Measurements from ENCODE around the gene HOXC11. TPM values are rescaled to one million over a fixed set of nuclear protein-coding genes. Genes with fewer than 3 reads are reported as not detected.

The HOXC11 gene
- total RNA-seq, 1 experiment from 2014 or later: 2.4 TPM

DNA sequence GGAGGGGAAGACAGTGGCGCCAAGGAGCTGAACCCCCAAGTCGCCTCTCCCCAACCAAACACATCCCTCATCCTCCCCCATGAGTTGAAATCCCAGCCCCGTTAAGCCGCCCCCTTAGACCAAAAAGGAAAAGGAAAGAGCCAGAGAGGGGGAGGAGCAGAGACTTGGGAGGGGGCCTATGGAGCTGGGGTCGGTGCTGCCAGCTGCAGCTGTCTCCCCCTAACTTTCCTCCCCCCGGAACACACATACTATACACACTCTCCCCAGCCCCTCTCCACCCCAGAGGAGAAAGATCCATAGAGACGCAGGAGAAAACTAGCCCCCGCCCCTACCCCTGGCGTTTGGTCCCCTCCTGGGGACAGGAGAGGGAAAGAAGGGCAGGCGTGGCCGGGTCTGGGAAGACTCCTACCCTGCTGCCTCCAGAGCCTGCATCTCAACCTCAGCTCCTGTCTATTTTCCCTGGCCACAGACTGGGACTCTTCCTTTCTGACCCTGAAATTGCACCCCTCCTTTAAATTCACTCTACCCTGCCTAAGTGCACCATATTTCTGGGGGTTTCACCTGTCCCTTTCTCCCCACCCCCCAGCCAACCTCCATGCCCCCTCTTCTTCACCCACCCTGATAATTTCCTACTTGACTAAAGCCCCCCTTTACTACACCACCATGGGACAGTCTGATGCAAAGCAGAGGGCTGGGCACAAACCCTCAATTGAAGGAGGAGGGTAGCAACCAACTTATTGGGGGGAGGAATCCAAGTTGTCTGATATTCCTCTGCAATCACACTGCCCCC lies 25.4 kb downstream of the HOXC11 start:
- H3K27ac ChIP-seq: no peak overlapping the region
- POLR2A ChIA-PET (ENCODE audit: unreplicated experiment): interaction anchor here (0.7 kb wide), 2 partner anchors 19 to 677 kb away, joined by 3 to 4 read pairs; no protein-coding TSS in a partner anchor
- CTCF ChIA-PET: interaction anchor here (0.6 kb wide), 1 partner anchor 13 kb away, joined by 7 read pairs; the partner anchor contains the start of gene HOXC10
- no peak for TF ChIP-seq EZH2 (IDR thresholded peaks at IDR 0.05; ENCODE audit: low read depth)
- TF ChIP-seq, protein P1, sequence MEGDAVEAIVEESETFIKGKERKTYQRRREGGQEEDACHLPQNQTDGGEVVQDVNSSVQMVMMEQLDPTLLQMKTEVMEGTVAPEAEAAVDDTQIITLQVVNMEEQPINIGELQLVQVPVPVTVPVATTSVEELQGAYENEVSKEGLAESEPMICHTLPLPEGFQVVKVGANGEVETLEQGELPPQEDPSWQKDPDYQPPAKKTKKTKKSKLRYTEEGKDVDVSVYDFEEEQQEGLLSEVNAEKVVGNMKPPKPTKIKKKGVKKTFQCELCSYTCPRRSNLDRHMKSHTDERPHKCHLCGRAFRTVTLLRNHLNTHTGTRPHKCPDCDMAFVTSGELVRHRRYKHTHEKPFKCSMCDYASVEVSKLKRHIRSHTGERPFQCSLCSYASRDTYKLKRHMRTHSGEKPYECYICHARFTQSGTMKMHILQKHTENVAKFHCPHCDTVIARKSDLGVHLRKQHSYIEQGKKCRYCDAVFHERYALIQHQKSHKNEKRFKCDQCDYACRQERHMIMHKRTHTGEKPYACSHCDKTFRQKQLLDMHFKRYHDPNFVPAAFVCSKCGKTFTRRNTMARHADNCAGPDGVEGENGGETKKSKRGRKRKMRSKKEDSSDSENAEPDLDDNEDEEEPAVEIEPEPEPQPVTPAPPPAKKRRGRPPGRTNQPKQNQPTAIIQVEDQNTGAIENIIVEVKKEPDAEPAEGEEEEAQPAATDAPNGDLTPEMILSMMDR (conservative IDR thresholded peaks at IDR 0.05): no peak
- H3K9me2 ChIP-seq (ENCODE audit: insufficient read depth): no peaks in the 10 kb centered on the region
- BruUV-seq (replicated peaks): no TSS peak
- H3K4me2 ChIP-seq: no peak overlapping the region
- H3K27me3 ChIP-seq (ENCODE audit: insufficient read depth, low read depth): no peaks in the 10 kb centered on the region
- no peak for DNase-seq
- no peaks in the 10 kb centered on the region for H3K36me3 ChIP-seq (ENCODE audit: low read depth)
- no peaks in the 10 kb centered on the region for H3K9me3 ChIP-seq (ENCODE audit: insufficient read depth, low read depth)
- H4K20me1 ChIP-seq (ENCODE audit: insufficient read depth): no peaks in the 10 kb centered on the region
- H3K4me1 ChIP-seq (replicated peaks; ENCODE audit: insufficient read depth): peaks cover 15% of the 10 kb centered on the region; the same call in 1 of the 2 replicates
- H3K4me3 ChIP-seq: no peak overlapping the region
- peaks cover 14% of the 10 kb centered on the region; the same call in 1 of the 2 replicates for H3F3A ChIP-seq (ENCODE audit: insufficient read depth, low read depth)
- H2AFZ ChIP-seq: no peak overlapping the region
- H3K79me2 ChIP-seq (ENCODE audit: low read depth): peaks cover 12% of the 10 kb centered on the region; the same call in 1 of the 2 replicates
- intact Hi-C loops (cut with micrococcal nuclease; ENCODE audit: unreplicated experiment): no loop called here

GRCh38 chr12:53998900-53999236 lies 25.9 kb downstream of the HOXC11 start:
- Histone ChIP-seq H3K4me2 (no peak overlapping the region), H3K27me3 (ENCODE audit: insufficient read depth, low read depth) (no peaks in the 10 kb centered on the region), H4K20me1 (ENCODE audit: insufficient read depth) (no peaks in the 10 kb centered on the region), H2AFZ (no peak overlapping the region), H3K9me2 (ENCODE audit: insufficient read depth) (no peaks in the 10 kb centered on the region), H3K9me3 (ENCODE audit: insufficient read depth, low read depth) (no peaks in the 10 kb centered on the region), H3K27ac (no peak overlapping the region), H3K4me3 (no peak overlapping the region), H3K36me3 (ENCODE audit: low read depth) (no peaks in the 10 kb centered on the region), H3K79me2 (ENCODE audit: low read depth) (peaks cover 8% of the 10 kb centered on the region; the same call in 1 of the 2 replicates), H3K4me1 (replicated peaks; ENCODE audit: insufficient read depth) (peaks cover 10% of the 10 kb centered on the region; the same call in 1 of the 2 replicates), H3F3A (ENCODE audit: insufficient read depth, low read depth) (peaks cover 14% of the 10 kb centered on the region; the same call in 1 of the 2 replicates)
- no TSS peak for BruUV-seq (replicated peaks)
- TF ChIP-seq, protein P1 (conservative IDR thresholded peaks at IDR 0.05): no peak
- no peak for TF ChIP-seq EZH2 (IDR thresholded peaks at IDR 0.05; ENCODE audit: low read depth)
- ChIA-PET POLR2A (ENCODE audit: unreplicated experiment) (no interaction called here), CTCF (no interaction called here)
- no peak for DNase-seq
- intact Hi-C loops (cut with micrococcal nuclease; ENCODE audit: unreplicated experiment): no loop called here

- no peaks in the 10 kb centered on the region for H3K27me3 ChIP-seq (ENCODE audit: insufficient read depth, low read depth)
- no peaks in the 10 kb centered on the region for H3K9me3 ChIP-seq (ENCODE audit: insufficient read depth, low read depth)
- intact Hi-C loops (cut with micrococcal nuclease; ENCODE audit: unreplicated experiment): no loop called here
- ChIA-PET CTCF (interaction anchor here (0.6 kb wide), 1 partner anchor 39 kb away, joined by 3 read pairs; no protein-coding TSS in a partner anchor), POLR2A (ENCODE audit: unreplicated experiment) (no interaction called here)
- H3K27ac ChIP-seq: no peak overlapping the region
- H3K79me2 ChIP-seq (ENCODE audit: low read depth): peaks cover 8% of the 10 kb centered on the region; the same call in 1 of the 2 replicates
- no peaks in the 10 kb centered on the region for H3K36me3 ChIP-seq (ENCODE audit: low read depth)
- H3K9me2 ChIP-seq (ENCODE audit: insufficient read depth): no peaks in the 10 kb centered on the region
- TF ChIP-seq, protein P1 (conservative IDR thresholded peaks at IDR 0.05): no peak
- TF ChIP-seq EZH2 (IDR thresholded peaks at IDR 0.05; ENCODE audit: low read depth): no peak
- H3K4me3 ChIP-seq: no peak overlapping the region
- H3K4me2 ChIP-seq: no peak overlapping the region
- H4K20me1 ChIP-seq (ENCODE audit: insufficient read depth): no peaks in the 10 kb centered on the region
- 0 out of 2 replicates have a peak, but pooled peaks cover 4% of the 10 kb centered on the region for H3K4me1 ChIP-seq (replicated peaks; ENCODE audit: insufficient read depth)
- DNase-seq: no peak
- peaks cover 9% of the 10 kb centered on the region; the same call in 1 of the 2 replicates for H3F3A ChIP-seq (ENCODE audit: insufficient read depth, low read depth)
- no peak overlapping the region for H2AFZ ChIP-seq
- no TSS peak for BruUV-seq (replicated peaks)
Observed at GRCh38 chr12:53999559-54000115, 26.7 kb downstream of the HOXC11 start.
